Measurements from ENCODE around the gene ERN1. TPM values are rescaled to one million over a fixed set of nuclear protein-coding genes. Genes with fewer than 3 reads are reported as not detected.

The ERN1 gene
- total RNA-seq, 1 experiment from 2014 or later = 1.2 TPM

DNA sequence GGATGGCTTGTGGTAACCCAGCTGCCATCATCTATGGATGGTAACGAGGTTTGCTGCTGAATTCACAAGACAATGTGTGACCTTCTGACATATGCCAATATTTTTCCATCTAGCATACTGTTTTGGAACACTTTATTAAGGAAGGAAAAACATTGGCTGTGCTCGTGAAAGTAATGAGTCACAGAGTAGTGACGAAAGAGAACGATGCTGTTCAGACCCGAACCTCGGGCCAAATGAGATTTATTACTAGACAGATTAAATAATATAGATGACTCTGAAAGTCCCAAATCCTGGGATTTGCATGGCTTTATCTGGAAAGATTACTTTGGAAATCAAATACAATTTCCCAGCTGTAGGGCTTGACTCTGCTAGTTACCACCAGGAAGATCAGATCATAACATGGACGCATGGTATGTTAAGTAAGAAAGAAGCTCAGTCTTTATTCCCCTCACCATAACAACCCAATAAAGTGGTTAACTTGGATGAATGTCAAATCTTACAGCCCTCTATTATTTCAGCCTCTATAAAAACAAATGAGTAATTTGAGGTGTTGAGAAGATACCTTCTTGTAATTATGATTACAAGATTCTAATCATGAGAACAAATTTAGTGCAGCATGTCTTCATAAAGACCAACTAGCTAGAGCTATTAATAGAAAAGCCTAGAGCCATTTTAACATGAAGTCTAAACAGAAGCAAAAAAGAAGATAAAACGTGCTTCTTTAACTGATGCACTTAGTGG is 32.6 kb downstream of the ERN1 start:
- in situ Hi-C loops (cut with HindIII; ENCODE audit: low pct_unique_long_range_greater_than_20kb, low sequenced_read_pairs) = no loop called here
- no peak for DNase-seq (ENCODE audit: low read depth)

DNA sequence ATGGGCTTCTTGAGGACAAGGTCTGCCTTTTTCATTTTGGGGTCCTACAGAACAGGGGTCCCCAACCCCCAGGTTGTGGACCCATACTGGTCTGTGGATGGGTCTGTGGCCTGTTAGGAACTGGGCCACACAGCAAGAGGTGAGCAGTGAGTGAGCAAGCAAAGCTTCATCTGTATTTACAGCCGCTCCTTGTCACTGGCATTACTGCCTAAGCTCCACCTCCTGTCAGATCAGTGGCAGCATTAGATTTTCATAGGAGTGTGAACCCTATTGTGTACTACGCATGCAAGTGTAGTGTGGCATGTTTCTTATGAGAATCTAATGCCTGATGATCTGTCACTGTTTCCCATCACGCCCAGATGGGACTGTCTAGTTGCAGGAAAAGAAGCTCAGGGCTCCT is 33.9 kb downstream of the ERN1 start:
- in situ Hi-C loops (cut with HindIII; ENCODE audit: low pct_unique_long_range_greater_than_20kb, low sequenced_read_pairs) = no loop called here
- DNase-seq (ENCODE audit: low read depth) = no peak

DNA sequence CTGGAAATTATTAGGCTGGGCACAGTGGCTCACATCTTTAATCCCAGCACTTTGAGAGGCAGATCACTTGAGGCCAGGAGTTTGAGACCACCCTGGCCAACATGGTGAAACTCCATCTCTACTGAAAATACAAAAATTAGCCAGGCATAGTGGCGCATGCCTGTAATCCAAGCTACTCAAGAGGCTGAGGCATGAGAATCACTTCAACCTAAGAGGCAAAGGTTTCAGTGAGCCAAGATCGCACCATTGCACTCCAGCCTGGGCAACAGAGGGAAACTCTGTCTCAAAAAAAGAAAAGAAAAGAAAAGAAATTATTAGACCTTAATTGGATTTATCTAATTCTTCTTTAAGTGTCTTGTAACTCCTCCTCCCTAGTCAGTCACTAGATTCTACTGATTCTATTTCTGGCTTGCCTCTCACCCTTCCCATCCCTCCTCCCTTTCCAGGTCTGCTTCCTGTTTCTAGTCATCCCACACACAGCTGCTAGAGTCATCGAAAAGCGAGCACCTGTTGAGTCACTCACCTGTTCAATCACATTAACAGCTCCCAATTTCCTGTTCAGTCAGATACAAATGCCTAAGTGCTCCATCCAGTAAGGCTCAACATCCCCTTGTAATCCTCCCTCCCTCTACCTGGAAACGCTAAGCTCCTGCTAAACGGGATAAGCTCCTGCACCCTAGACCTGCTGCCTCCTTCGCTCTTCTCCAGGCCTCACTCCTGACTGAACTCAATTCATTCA is 34.6 kb downstream of the ERN1 start:
- no peak for DNase-seq (ENCODE audit: low read depth)
- in situ Hi-C loops (cut with HindIII; ENCODE audit: low pct_unique_long_range_greater_than_20kb, low sequenced_read_pairs) = no loop called here

DNA sequence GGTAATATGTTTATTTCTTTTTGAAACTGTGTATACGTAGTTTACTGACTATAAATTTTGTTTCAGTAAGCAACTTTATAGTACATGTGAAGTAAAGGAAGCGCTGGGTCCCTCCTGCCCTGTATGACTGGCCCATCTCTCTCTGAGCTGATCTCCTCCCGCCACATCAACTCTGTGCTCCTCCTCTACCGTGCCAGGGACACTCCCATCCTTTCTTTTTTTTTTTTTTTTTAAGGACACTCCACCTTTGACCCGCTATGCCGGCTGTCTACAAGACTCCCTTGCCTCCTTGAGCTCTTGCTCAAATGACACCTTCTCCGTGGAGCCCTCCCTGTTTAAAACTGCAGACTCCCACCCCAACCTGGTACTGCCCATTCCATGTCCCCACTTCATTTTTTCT is 35.5 kb downstream of the ERN1 start:
- DNase-seq (ENCODE audit: low read depth) = no peak
- in situ Hi-C loops (cut with HindIII; ENCODE audit: low pct_unique_long_range_greater_than_20kb, low sequenced_read_pairs) = no loop called here

DNA sequence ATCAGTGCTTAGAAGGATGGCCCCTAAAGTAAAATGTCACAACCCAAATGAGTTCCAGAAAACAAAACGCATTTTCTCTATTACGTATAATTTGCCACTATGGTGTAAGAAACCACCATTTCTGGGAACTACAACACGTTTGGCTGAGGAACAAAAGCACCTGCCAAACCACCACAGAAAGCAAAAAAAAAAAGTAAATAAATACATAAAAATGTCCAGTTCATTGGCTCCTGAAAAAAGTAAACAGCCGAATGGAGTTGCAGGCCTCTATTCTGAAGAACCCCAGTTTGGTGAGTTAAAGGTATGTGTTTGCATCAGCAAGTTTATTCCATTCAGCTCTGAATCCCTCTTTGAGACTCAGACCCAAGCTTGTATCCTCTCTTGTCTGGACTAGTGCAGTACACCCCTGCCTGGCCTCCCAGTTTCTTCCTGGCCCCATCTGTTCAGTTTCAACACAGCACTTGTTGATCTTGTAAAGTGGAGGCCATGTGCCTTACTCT is 36.9 kb downstream of the ERN1 start:
- in situ Hi-C loops (cut with HindIII; ENCODE audit: low pct_unique_long_range_greater_than_20kb, low sequenced_read_pairs) = no loop called here
- DNase-seq (ENCODE audit: low read depth) = no peak

DNA sequence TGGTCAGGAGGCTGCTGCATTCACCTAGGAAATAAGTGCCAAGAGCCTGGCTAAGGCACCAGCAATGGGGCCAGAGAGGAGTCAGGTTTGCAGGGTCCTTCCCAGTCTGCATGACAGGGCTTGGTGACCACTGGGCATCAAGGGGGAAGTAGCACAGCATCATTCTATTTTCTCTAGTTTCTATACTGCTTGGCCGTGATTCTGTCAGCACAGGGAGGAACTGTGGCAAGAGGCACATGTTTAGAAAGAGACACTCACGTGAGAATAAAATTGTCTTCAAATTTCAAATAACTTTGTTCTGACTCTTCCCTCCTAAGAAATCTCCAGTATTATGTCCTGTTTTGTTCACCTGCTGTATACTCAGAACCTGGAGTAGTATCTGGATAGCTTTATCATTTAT is 37.8 kb downstream of the ERN1 start:
- DNase-seq (ENCODE audit: low read depth) = no peak
- in situ Hi-C loops (cut with HindIII; ENCODE audit: low pct_unique_long_range_greater_than_20kb, low sequenced_read_pairs) = no loop called here

DNA sequence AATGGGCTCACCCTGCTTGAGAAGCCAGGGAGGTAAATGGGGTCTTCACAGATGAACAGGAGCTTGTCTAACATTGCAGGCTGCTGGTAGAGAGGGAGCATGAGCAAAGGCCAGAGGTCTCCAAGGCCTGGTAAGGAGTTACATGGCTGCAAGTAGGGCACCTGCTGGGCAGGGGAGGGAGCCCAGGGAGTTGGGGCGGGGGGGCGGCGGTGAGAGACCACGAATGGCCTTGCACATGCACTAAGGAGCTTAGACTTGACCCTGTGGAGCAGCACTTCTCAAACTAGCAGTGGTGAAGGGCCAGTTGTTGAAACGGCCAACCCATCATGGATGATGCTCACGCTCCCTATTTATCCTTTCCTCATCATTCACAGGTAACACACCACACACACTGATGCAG is 38.4 kb downstream of the ERN1 start:
- no peak for DNase-seq (ENCODE audit: low read depth)
- in situ Hi-C loops (cut with HindIII; ENCODE audit: low pct_unique_long_range_greater_than_20kb, low sequenced_read_pairs) = no loop called here

DNA sequence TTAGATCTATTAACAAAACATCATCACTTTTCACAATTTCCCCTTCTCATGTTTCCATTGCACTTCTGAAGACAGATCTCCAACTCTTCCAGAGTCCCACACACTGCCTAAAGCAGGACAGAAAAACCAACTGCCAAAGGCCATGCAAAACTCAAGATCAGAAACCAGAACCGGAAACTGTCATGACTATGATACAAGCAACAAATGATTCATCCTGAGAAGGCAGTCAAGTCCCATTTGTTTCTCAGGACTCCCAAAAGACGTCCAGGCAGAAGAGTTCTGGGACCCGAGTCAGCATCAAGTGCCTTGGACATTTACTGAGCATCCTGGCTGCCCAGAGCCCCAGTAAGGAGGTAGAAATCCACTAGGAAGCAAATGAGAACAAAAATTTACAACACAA is 38.8 kb downstream of the ERN1 start:
- in situ Hi-C loops (cut with HindIII; ENCODE audit: low pct_unique_long_range_greater_than_20kb, low sequenced_read_pairs) = no loop called here
- DNase-seq (ENCODE audit: low read depth) = no peak

DNA sequence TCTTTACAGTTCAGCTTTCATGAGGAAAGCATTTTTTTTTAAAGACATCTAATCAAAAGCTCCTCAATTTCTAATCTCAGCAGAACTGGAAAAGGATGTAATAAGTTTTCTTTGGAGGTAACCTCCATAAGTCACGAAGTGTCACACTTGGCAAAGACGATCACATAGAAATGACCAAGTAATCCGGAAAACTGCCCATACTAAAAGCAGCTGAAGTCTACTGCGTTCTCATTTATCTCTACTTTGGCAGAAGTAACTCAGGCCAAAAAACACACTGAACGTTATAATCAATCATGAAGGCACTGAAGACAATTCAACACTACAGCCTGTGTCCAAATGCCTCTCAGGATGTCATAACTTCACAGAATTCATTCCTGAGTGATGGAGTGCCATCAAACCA is 39.8 kb downstream of the ERN1 start:
- DNase-seq (ENCODE audit: low read depth) = no peak

DNA sequence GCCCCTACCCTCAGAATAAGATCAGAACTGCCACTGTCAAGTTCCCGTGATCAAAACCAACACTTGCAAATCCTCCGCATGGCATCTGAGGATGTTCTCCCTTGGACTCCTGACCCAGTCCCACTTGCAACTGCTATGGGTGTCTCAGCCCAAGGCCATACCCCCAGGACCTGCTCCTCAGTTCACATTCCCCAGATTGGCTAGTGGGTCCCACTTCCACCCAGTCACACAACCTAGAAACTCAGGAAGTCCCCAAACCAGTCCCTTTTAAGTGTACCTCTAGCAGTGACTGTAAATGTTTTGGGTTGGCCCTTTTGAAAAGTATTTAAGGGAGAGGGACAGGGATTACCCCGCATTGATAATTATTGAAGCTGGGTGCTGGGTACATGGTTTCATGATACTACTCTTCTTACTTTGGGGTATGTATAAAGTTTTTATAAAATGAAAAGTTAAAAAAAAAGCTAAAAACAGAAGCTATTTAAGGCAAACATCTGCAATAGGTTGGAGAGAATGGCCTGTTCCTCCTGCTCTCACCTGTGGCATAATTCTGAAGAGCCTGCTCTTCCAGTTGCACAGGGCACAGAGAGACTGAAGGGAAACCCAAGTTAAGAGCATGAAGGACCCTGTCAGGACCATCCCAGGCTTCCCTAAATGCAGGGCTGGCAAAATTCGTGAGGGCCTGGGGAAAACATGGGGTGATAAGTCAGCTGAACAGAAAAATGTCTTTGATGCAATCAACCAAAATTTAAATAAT is 42.5 kb downstream of the ERN1 start:
- in situ Hi-C loops (cut with HindIII; ENCODE audit: low pct_unique_long_range_greater_than_20kb, low sequenced_read_pairs) = no loop called here
- no peak for DNase-seq (ENCODE audit: low read depth)

More for the DNA sequence above, 39.8 kb downstream of the ERN1 start:
- in situ Hi-C loops (cut with HindIII; ENCODE audit: low pct_unique_long_range_greater_than_20kb, low sequenced_read_pairs) = no loop called here

DNA sequence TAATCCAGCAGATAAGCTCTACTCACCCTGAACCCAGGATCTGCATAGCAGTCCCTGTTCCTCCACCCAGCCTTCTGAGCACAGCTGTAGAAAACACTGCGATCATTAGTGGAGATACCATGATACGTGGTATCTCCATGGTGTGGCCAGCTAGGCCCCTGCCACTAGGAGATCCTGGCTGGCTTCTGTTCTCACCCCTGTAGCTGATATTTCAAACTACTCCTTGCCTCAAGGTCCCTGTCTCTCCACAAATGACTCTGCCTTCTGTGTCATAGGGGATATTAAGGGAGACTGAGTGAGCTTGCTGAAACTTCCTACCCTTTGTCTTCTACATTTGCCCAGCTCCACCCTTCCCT is 44.3 kb downstream of the ERN1 start:
- no peak for DNase-seq (ENCODE audit: low read depth)
- in situ Hi-C loops (cut with HindIII; ENCODE audit: low pct_unique_long_range_greater_than_20kb, low sequenced_read_pairs) = no loop called here

DNA sequence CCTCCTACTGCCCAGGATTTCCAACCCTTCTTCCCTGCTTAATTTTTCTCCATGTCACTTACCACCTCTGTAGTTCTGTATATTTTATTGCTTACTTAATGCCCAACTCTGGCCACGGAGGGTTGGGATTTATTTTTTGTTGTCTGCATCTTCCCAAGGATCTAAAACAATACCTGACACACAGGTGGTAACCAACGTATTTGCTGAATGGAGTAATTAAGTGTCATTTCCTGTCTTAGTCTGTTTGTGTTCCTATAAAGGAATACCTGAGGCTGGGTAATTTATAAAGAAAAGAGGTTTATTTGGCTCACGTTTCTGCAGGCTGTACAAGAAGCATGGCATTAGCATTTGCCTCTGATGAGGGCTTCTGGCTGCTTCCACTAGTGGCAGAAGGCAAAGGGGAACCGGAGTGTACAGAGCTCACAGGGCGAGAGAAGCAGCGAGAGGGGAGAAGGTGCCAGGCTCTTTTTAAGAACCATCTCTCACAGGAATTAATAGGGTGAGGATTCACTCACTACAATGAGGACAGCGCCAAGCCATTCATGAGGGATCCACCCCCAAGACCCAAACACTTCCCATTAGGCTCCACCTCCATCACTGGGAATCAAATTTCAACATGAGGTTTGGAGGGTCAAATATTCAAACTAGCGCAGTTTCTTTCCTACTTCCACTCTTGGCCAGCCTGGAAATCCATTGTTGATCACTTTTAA is 44.8 kb downstream of the ERN1 start:
- in situ Hi-C loops (cut with HindIII; ENCODE audit: low pct_unique_long_range_greater_than_20kb, low sequenced_read_pairs) = no loop called here
- DNase-seq (ENCODE audit: low read depth) = no peak

DNA sequence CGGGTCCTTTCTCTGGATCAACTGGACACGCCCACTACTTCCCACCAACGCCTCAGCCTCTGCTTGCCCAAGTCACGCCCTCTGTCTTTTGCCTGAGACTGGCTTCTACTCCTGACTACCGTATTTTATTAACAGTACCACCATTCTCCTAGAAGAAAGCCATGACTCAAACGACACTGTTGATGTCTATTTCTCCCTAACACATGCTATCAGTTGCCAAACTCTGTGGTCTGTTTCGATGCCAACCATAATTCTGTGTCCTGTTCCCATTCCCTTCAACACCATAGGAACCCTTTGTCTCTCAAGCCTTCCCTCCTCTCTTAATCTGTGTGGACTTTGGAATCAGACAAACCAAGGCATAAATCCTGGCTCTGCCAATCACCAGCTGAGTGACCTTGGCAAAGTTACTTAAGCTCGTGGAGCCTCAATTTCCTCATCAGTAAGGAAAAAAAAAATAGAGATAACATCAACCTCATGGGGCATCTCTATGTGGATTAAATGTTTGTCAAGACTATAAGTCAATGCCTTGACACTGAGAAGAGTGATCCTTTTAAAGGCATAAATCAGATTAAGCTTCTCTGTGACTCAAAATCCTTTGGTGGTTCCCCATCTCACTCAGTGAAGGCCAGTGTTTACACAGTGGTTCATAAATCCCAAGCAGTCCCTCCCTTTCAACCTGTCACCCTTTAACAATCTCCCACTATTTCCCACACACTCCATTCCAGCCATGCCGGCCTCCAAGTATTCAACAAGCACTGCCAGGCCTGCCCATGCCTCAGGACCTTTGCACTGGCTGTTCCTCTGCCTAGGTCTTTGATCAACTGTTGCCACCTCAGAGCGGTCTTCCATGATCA is 45.6 kb downstream of the ERN1 start:
- DNase-seq (ENCODE audit: low read depth) = no peak
- in situ Hi-C loops (cut with HindIII; ENCODE audit: low pct_unique_long_range_greater_than_20kb, low sequenced_read_pairs) = no loop called here

DNA sequence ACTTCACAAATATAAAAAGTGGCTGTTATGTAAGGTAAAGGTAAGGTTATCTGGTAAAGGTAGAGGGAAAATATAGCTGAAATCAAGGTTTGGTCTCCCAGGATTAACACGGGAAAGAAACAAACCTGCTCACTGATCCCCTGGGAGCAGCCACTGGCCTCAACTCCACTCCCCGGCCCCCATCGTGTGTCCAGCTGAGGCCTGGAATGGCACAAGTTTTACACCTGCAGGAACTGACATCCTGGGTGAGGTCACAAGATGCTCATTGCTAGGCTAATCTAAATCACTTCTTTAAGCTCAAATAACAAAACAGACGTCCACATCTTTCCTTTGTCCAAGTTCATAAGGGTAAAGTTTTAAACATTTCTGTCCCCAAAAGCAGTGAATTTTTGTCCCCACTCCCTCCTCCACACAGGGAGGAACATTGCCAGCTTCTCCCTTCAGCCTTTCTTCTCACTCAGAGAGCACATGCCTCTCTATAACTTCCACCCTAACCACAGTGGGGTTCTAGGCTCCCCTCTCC is 46.3 kb downstream of the ERN1 start:
- in situ Hi-C loops (cut with HindIII; ENCODE audit: low pct_unique_long_range_greater_than_20kb, low sequenced_read_pairs) = no loop called here
- DNase-seq (ENCODE audit: low read depth) = no peak

DNA sequence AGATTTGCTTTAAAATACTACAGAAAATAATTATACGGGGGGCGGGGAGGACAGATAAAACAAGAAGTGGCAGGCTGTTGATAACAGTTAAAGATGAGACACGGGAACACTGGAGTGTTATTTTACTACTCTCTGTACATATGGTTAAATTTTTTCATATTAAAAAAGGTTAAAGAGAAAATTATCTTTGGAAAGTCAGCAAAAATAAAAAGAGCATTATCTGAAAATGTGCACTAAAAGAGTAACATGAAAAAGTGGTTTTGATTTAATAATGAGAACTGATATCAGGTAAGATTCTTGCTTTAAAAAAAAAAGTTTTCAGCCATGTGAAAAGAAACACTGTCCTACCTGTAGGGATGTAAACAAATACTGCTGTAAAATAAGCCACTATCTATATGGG is 46.9 kb downstream of the ERN1 start:
- DNase-seq (ENCODE audit: low read depth) = no peak
- in situ Hi-C loops (cut with HindIII; ENCODE audit: low pct_unique_long_range_greater_than_20kb, low sequenced_read_pairs) = no loop called here

DNA sequence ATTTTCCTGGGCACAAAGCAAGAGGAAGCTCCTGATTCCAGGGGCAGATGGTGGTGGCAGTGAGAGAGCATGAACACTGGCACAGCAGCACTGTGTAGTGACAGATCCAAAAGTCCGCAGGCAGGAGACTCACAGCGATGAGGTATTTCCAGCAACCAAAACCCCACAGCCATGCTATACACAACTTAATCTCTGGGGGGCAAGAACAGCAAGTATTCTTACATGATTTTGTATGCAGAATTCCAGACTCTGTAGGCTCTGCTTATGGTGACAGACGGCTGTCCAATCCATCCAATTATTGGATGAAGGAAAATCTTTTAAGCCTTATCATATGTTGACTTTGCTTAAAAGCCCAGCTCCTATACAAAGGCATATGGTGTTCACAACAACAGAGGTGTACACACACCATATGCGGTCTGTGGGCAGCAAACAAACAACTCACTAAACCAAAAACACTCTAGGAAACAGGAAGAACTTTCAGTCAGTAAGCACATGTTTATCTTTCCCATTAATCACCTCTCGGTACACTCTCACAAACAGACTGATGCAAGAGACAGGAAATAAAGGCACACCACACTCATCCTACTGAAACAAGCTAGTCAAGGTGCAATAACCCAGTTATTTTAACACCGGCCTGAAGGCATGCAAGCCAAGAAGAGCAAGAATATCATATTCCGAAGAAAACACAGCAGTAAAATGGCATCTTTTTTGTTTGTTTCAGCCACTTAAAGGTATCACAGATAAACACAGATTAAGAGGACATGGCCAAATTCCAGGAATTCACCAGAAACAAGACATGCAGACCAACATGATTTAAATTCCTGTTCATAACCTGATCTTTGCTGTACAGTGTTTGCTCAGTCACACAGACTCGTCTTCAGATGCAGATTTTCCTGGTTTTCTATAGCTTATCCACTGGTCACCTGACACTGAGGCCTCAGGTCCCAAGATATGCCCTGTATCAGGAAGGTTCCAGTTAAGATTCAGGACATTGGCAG is 47.8 kb downstream of the ERN1 start:
- peak; percentile 30 for DNase-seq (ENCODE audit: low read depth)
- in situ Hi-C loops (cut with HindIII; ENCODE audit: low pct_unique_long_range_greater_than_20kb, low sequenced_read_pairs) = no loop called here

Data from Caki2 (cell line).